Kidney (tissue), 14 donors: ENCODE measurements around the gene GNL2. TPM values are rescaled to one million over a fixed set of nuclear protein-coding genes. Genes with fewer than 3 reads are reported as not detected.
"Not testable (repeated sequence)": the region's sequence is repeated elsewhere in the genome, so short reads cannot be mapped to it uniquely, and the experiment has no call there.

Experiments used
- DNase-seq, 5 donors: peaks; one replicate each; pipeline ENCODE4 v3.0.0-alpha.2; 2013 to 2020
- FAIRE-seq: peaks from 2 replicates; lab custom pipeline; 2012; peaks lifted over from hg19 to GRCh38; lab: Jason Lieb, UNC
- H3K27ac ChIP-seq, 2 donors: one replicate each; pipeline ENCODE4 v1.7.0; 2013; ENCODE audit warnings: low read depth in 2 of 2, low read length in 2 of 2, inconsistent platforms in 1 of 2
- H3K27me3 ChIP-seq: one replicate; pipeline ENCODE4 v1.7.1; 2013; ENCODE audit warnings: low read length, inconsistent platforms; ENCODE audit not compliant: control insufficient read depth, insufficient read depth
- H3K36me3 ChIP-seq, 3 donors: one replicate each; pipeline versions ENCODE4 v1.7.0 to v1.7.1; 2013; ENCODE audit warnings: low read length in 3 of 3, control low read depth in 1 of 3, inconsistent platforms in 1 of 3; ENCODE audit not compliant: insufficient read depth in 3 of 3, control insufficient read depth in 2 of 3
- H3K4me1 ChIP-seq, 3 donors: one replicate each; pipeline versions ENCODE4 v1.7.0 to v1.7.1; 2013; ENCODE audit warnings: low read length in 3 of 3, inconsistent platforms in 1 of 3, low read depth in 1 of 3; ENCODE audit not compliant: control insufficient read depth in 2 of 3, insufficient read depth in 2 of 3
- H3K4me3 ChIP-seq, 3 donors: one replicate each; pipeline versions ENCODE4 v1.7.0 to v1.8.1; 2013; ENCODE audit warnings: low read length in 3 of 3, control low read depth in 1 of 3, inconsistent platforms in 1 of 3
- H3K9ac ChIP-seq, 3 donors: one replicate each; pipeline versions ENCODE4 v1.7.0 to v1.7.1; 2013; ENCODE audit warnings: low read length in 3 of 3, control low read depth in 1 of 3, inconsistent platforms in 1 of 3
- H3K9me3 ChIP-seq, 3 donors: one replicate each; pipeline versions ENCODE4 v1.7.0 to v1.7.1; 2013; ENCODE audit warnings: low read length in 3 of 3, control low read depth in 1 of 3, inconsistent platforms in 1 of 3; ENCODE audit not compliant: control insufficient read depth in 2 of 3, insufficient read depth in 1 of 3
- CTCF ChIP-seq: IDR thresholded peaks from 3 replicates; pipeline ENCODE4 v1.5.1; 2012; ENCODE audit warnings: mild to moderate bottlenecking, moderate library complexity, borderline replicate concordance; ENCODE audit not compliant: insufficient read depth; ENCODE audit errors: extremely low read depth
- intact Hi-C: fragments of 100-400 bp; cut with DNase I; formaldehyde crosslinking; loops from one replicate; pipeline ENCODE4 v1.11.1; 2022
- polyA plus RNA-seq: library from polyadenylated mRNA; stranded (reverse); fragments of 350-450 nt; fragmentation: Illumina TruSeq; extraction: RNeasy Lipid Tissue Mini Kit (QIAGEN cat#74804); gene quantifications from one replicate; pipeline ENCODE4 v1.2.3, GENCODE V29; 2014; ENCODE audit warnings: low read depth, low replicate concordance; ENCODE audit not compliant: insufficient read depth
- total RNA-seq: library from RNA; stranded (reverse); fragmentation: NEBNext Ultra II Directional; extraction: Animal tissue kit (Norgen Biotek cat#: 25700); gene quantifications from one replicate; pipeline ENCODE4 v1.2.1, GENCODE V29; 2021
- donor health status: control.
- donor health status: control.
- donor health status: control.
- donor health status: control.
- donor health status: control.
- donor health status: DM: yes; HTN: yes; CAD: no.
- donor health status: Normal renal cell carcinoma (clear cell type).

The GNL2 gene
- total and polyA plus RNA-seq, 2 donors from 2014 or later: 35.9 to 36.7 TPM

GRCh38 chr1:37537378-37537777 lies 58.4 kb downstream of the GNL2 start:
- no peak overlapping the region for H3K27ac ChIP-seq
- H3K27me3 ChIP-seq: no peaks in the 10 kb centered on the region
- H3K9ac ChIP-seq: no peak overlapping the region
- no peak for TF ChIP-seq CTCF
- DNase-seq (no peak), FAIRE-seq (no peak)
- no peaks in the 10 kb centered on the region for H3K9me3 ChIP-seq
- intact Hi-C loops: no loop called here
- peaks cover 2 to 40% (median 23%) of the 10 kb centered on the region in 3 donors for H3K36me3 ChIP-seq
- H3K4me1 ChIP-seq: no peaks in the 10 kb centered on the region
- no peak overlapping the region for H3K4me3 ChIP-seq

GRCh38 chr1:37533317-37534093 lies 62.2 kb downstream of the GNL2 start:
- no peak for TF ChIP-seq CTCF
- H3K36me3 ChIP-seq: peaks cover 2 to 25% (median 7%) of the 10 kb centered on the region in 3 donors
- H3K9me3 ChIP-seq: no peaks in the 10 kb centered on the region
- H3K4me3 ChIP-seq: no peak overlapping the region
- no peak overlapping the region for H3K9ac ChIP-seq
- H3K27ac ChIP-seq: peak overlapping the region in 1 of 2 donors; percentile 55
- no peak for DNase-seq
- H3K4me1 ChIP-seq: no peaks in the 10 kb centered on the region
- no peaks in the 10 kb centered on the region for H3K27me3 ChIP-seq
- intact Hi-C loops: no loop called here
- no peak for FAIRE-seq

- DNase-seq, H3K9me3 ChIP-seq, H3K4me1 ChIP-seq, H3K27me3 ChIP-seq, FAIRE-seq, H3K4me3 ChIP-seq, H3K9ac ChIP-seq, intact Hi-C loops, H3K27ac ChIP-seq: not testable (repeated sequence)
- H3K36me3 ChIP-seq: peaks cover 2 to 22% (median 4%) of the 10 kb centered on the region in 3 donors
These were observed 63.1 kb downstream of the GNL2 start for GRCh38 chr1:37532418-37533156.

GRCh38 chr1:37529888-37530287 lies 65.8 kb downstream of the GNL2 start:
- H3K4me3 ChIP-seq: not testable (repeated sequence)

More at GRCh38 chr1:37529888-37530287, 65.8 kb downstream of the GNL2 start:
- DNase-seq, intact Hi-C loops, H3K9ac ChIP-seq, H3K27ac ChIP-seq, FAIRE-seq, H3K4me1 ChIP-seq, H3K27me3 ChIP-seq, H3K9me3 ChIP-seq, H3K36me3 ChIP-seq: not testable (repeated sequence)
